Ureter (tissue), 1 donor: ENCODE results near the gene RBKS. TPM values are rescaled to one million over a fixed set of nuclear protein-coding genes. Genes with fewer than 3 reads are reported as not detected.
"Not testable (repeated sequence)": the region's sequence is repeated elsewhere in the genome, so short reads cannot be mapped to it uniquely, and the experiment has no call there.

Source experiments
- DNase-seq: peaks from one replicate; pipeline ENCODE4 v3.0.0-alpha.2; 2020; ENCODE audit warnings: low spot score
- total RNA-seq: library from RNA; stranded (reverse); gene quantifications from one replicate; pipeline ENCODE4 v1.2.4, GENCODE V29; 2023
- donor health status: DM: yes; HTN: yes; CAD: no.

Gene RBKS
- total RNA-seq, 1 donor from 2014 or later = 5.2 TPM

- DNase-seq = no peak
Observed at GRCh38 chr2:27762951-27763906, 127.0 kb downstream of the RBKS start.

- DNase-seq = no peak
Observed at GRCh38 chr2:27756544-27757498, 133.4 kb downstream of the RBKS start.

- DNase-seq = no peak
Observed at GRCh38 chr2:27756091-27756490, 134.1 kb downstream of the RBKS start.

- DNase-seq = no peak
Observed at GRCh38 chr2:27754831-27755230, 135.4 kb downstream of the RBKS start.

- DNase-seq = peak; percentile 81
Observed at GRCh38 chr2:27754138-27754588, 136.0 kb downstream of the RBKS start.

GRCh38 chr2:27752551-27753237, 137.5 kb downstream of the RBKS start:
- peak; percentile 66 for DNase-seq

GRCh38 chr2:27751377-27751776, 138.8 kb downstream of the RBKS start:
- DNase-seq = no peak

- DNase-seq = not testable (repeated sequence)
Observed at GRCh38 chr2:27748803-27749554, 141.2 kb downstream of the RBKS start.

- DNase-seq = no peak
Observed at GRCh38 chr2:27747827-27748352, 142.3 kb downstream of the RBKS start.

- no peak for DNase-seq
Observed at GRCh38 chr2:27746325-27746724, 143.9 kb downstream of the RBKS start.

- not testable (repeated sequence) for DNase-seq
Observed at GRCh38 chr2:27745494-27745893, 144.7 kb downstream of the RBKS start.

- DNase-seq = no peak
Observed at GRCh38 chr2:27742571-27742970, 147.6 kb downstream of the RBKS start.

- DNase-seq = no peak
Observed at GRCh38 chr2:27741673-27742072, 148.5 kb downstream of the RBKS start.

GRCh38 chr2:27739058-27739373, 151.2 kb downstream of the RBKS start:
- no peak for DNase-seq

GRCh38 chr2:27738349-27739057, 151.7 kb downstream of the RBKS start:
- no peak for DNase-seq

GRCh38 chr2:27737676-27738348, 152.4 kb downstream of the RBKS start:
- DNase-seq = no peak

- no peak for DNase-seq
Observed at GRCh38 chr2:27736890-27737204, 153.3 kb downstream of the RBKS start.

GRCh38 chr2:27736031-27736889, 153.9 kb downstream of the RBKS start:
- no peak for DNase-seq
